Caco-2 (cell line): Measurements from ENCODE around the gene GALNTL6. TPM values are rescaled to one million over a fixed set of nuclear protein-coding genes. Genes with fewer than 3 reads are reported as not detected.

Source experiments
- BruUV-seq: library from RNA; stranded (reverse); fragments of 400-500 nt; replicated peaks from 2 replicates; lab custom pipeline; 2021; lab: Mats Ljungman, UMichigan
- CTCF ChIA-PET: fragments of 300-600 bp; sonication (Branson Sonifier 250); formaldehyde crosslinking; loops from one replicate; lab custom pipeline; 2022; ENCODE audit warnings: antibody characterized with exemption; lab: Charles Lee
- POLR2A ChIA-PET: fragments of 300-600 bp; sonication (Branson Sonifier 250); formaldehyde crosslinking; loops from one replicate; lab custom pipeline; 2022; ENCODE audit warnings: antibody characterized with exemption; lab: Charles Lee
- DNase-seq, 2 experiments: peaks; one replicate each; pipeline versions ENCODE4 v3.0.0 to v3.0.0-alpha.2; 2020 to 2022
- H3K27me3 ChIP-seq: replicated peaks from 2 replicates; pipeline ENCODE4 v1.6.0; 2011; ENCODE audit warnings: low read length; ENCODE audit not compliant: control insufficient read depth, insufficient read depth
- H3K36me3 ChIP-seq: 2 replicates; pipeline ENCODE4 v1.5.1; 2011; ENCODE audit warnings: low read length; ENCODE audit not compliant: control insufficient read depth, insufficient read depth
- H3K4me1 ChIP-seq: fragments of 250-450 bp; sonication (Bioruptor Pico); 2 replicates; pipeline ENCODE4 v1.5.1; 2020; ENCODE audit warnings: mild to moderate bottlenecking
- H3K4me3 ChIP-seq: 2 replicates; pipeline ENCODE4 v1.5.1; 2011; ENCODE audit warnings: low read depth, mild to moderate bottlenecking, control low read depth, low read length
- H3K9me3 ChIP-seq: fragments of 250-450 bp; sonication (Bioruptor Pico); 2 replicates; pipeline ENCODE4 v1.5.1; 2020; ENCODE audit warnings: mild to moderate bottlenecking, moderate library complexity
- H3K27ac Mint-ChIP-seq: one replicate; pipeline ENCODE4 v1.8.0; 2022; ENCODE audit warnings: mixed read lengths; ENCODE audit not compliant: unreplicated experiment
- H3K27me3 Mint-ChIP-seq: one replicate; pipeline ENCODE4 v1.8.0; 2022; ENCODE audit warnings: mixed read lengths; ENCODE audit not compliant: insufficient read depth, unreplicated experiment
- H3K36me3 Mint-ChIP-seq: one replicate; pipeline ENCODE4 v1.8.0; 2022; ENCODE audit warnings: mild to moderate bottlenecking, mixed read lengths; ENCODE audit not compliant: insufficient read depth, unreplicated experiment
- H3K4me1 Mint-ChIP-seq: one replicate; pipeline ENCODE4 v1.8.0; 2022; ENCODE audit warnings: low read depth, mixed read lengths; ENCODE audit not compliant: unreplicated experiment
- H3K4me3 Mint-ChIP-seq: one replicate; pipeline ENCODE4 v1.8.0; 2022; ENCODE audit warnings: mild to moderate bottlenecking, moderate library complexity, mixed read lengths; ENCODE audit not compliant: unreplicated experiment
- H3K9me3 Mint-ChIP-seq: one replicate; pipeline ENCODE4 v1.8.0; 2022; ENCODE audit warnings: mixed read lengths; ENCODE audit not compliant: unreplicated experiment
- CTCF ChIP-seq, 2 experiments: fragments of 200-600 bp in 1 of 2; IDR thresholded peaks; 1 replicate in 1 of 2; 2 replicates in 1 of 2; pipeline versions ENCODE4 v1.5.1 to v1.8.0; 2011 to 2022; ENCODE audit warnings: antibody characterized with exemption in 1 of 2, control low read depth in 1 of 2, inconsistent platforms in 1 of 2, low read depth in 1 of 2, low read length in 1 of 2, mild to moderate bottlenecking in 1 of 2, moderate library complexity in 1 of 2; ENCODE audit not compliant: insufficient read depth in 1 of 2, severe bottlenecking in 1 of 2, unreplicated experiment in 1 of 2
- intact Hi-C: fragments of 100-400 bp; cut with micrococcal nuclease; formaldehyde crosslinking; loops from one replicate; pipeline ENCODE4 v1.10.0; 2022; ENCODE audit not compliant: unreplicated experiment
- total RNA-seq: library from RNA; stranded (reverse); gene quantifications from 2 replicates; pipeline ENCODE4 v1.2.3, GENCODE V29; 2022

Gene GALNTL6
- total RNA-seq, 1 experiment from 2014 or later = not detected

DNA sequence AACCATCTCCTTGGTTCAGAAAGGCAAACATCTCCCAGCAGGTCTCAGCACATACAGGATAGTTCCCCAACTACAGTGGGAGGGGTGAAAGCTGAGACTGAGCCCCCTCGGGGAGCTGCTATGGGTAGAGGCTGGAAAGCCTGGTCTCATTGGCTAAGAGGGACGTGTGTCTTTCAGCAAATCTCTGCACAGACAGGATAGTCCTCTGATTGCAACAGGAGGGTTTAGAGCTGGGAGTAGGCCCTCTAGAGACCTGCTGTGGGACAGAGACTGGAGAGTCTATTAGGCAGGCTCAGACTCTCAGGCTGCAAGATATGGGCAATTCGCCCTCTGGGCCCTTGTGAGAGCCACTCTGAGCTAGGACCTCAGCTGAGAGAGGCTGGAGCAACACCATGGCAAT is 1083.8 kb downstream of the GALNTL6 start:
- ChIA-PET POLR2A (no interaction called here), CTCF (no interaction called here)
- H3K4me1 ChIP-seq = peaks cover 30% of the 10 kb centered on the region
- no TSS peak for BruUV-seq
- H3K4me3 Mint-ChIP-seq = no peak overlapping the region
- intact Hi-C loops = loop anchor here (5.0 kb wide), 1 partner anchor 170 kb away; no protein-coding TSS in a partner anchor
- H3K27me3 ChIP-seq = no peaks in the 10 kb centered on the region
- H3K27ac Mint-ChIP-seq = no peak overlapping the region
- H3K9me3 ChIP-seq = peaks cover 29% of the 10 kb centered on the region
- H3K4me3 ChIP-seq = no peak overlapping the region
- peaks cover 24% of the 10 kb centered on the region for H3K9me3 Mint-ChIP-seq
- no peaks in the 10 kb centered on the region for H3K36me3 ChIP-seq
- H3K36me3 Mint-ChIP-seq = no peaks in the 10 kb centered on the region
- no peaks in the 10 kb centered on the region for H3K4me1 Mint-ChIP-seq
- no peaks in the 10 kb centered on the region for H3K27me3 Mint-ChIP-seq
- DNase-seq = no peak
- no peak for TF ChIP-seq CTCF (IDR thresholded peaks at IDR 0.05; ENCODE audit: insufficient read depth in 1 of 2, low read depth in 1 of 2, low read length in 1 of 2, severe bottlenecking in 1 of 2, unreplicated experiment in 1 of 2)

DNA sequence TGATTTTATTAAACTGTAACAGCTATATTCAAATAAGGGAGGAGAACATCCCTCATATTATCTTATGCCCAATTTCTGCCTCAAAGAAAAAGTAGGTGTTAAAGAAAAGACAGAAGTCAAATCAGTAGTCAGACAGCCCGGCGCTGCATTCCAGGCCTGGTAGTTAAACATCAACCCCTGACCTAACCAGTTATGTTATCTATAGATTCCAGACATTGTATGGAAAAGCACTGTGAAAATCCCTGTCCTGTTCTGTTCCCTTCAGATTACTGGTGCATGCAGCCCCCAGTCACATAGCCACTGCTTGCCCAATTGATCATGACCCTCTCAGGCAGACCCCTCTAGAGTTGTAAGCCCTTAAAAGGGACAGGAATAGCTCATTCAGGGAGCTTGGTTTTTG is 1085.5 kb downstream of the GALNTL6 start:
- peaks cover 30% of the 10 kb centered on the region for H3K4me1 ChIP-seq
- no peak overlapping the region for H3K4me3 ChIP-seq
- H3K27me3 Mint-ChIP-seq = no peaks in the 10 kb centered on the region
- no peaks in the 10 kb centered on the region for H3K27me3 ChIP-seq
- no TSS peak for BruUV-seq
- CTCF ChIA-PET = no interaction called here
- intact Hi-C loops = loop anchor here (5.0 kb wide), 1 partner anchor 171 kb away; no protein-coding TSS in a partner anchor
- peaks cover 24% of the 10 kb centered on the region for H3K9me3 Mint-ChIP-seq
- H3K4me1 Mint-ChIP-seq = no peaks in the 10 kb centered on the region
- H3K9me3 ChIP-seq = peaks cover 29% of the 10 kb centered on the region
- no peak overlapping the region for H3K4me3 Mint-ChIP-seq
- H3K27ac Mint-ChIP-seq = peak overlapping the region; percentile 81
- TF ChIP-seq CTCF (IDR thresholded peaks at IDR 0.05; ENCODE audit: insufficient read depth in 1 of 2, low read depth in 1 of 2, low read length in 1 of 2, severe bottlenecking in 1 of 2, unreplicated experiment in 1 of 2) = no peak
- H3K36me3 Mint-ChIP-seq = no peaks in the 10 kb centered on the region
- POLR2A ChIA-PET = no interaction called here
- no peaks in the 10 kb centered on the region for H3K36me3 ChIP-seq
- peak; percentile 53 to 59 for DNase-seq

DNA sequence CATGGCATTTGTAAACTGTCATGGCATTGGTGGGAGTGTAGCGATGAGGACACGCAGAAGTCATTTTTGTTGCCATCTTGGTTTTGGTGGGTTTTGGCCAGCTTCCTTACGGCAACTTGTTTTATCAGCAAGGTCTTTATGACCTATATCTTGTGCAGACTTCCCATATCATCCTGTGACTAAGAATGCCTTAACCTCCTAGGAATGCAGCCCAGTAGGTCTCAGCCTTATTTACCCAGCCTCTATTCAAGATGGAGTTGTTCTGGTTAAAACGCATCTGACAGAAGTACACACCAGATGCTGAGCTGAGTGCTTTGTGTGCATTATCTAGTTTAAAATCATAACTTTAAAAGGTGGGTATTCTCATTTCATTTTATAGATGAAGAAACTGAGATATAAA is 1086.7 kb downstream of the GALNTL6 start:
- intact Hi-C loops = loop anchor here (5.0 kb wide), 1 partner anchor 173 kb away; no protein-coding TSS in a partner anchor
- H3K36me3 Mint-ChIP-seq = no peaks in the 10 kb centered on the region
- no TSS peak for BruUV-seq
- Histone ChIP-seq H3K4me1 (peaks cover 30% of the 10 kb centered on the region), H3K27me3 (no peaks in the 10 kb centered on the region), H3K36me3 (no peaks in the 10 kb centered on the region), H3K9me3 (peaks cover 29% of the 10 kb centered on the region), H3K4me3 (no peak overlapping the region)
- peaks cover 14% of the 10 kb centered on the region for H3K9me3 Mint-ChIP-seq
- H3K27ac Mint-ChIP-seq = no peak overlapping the region
- no peaks in the 10 kb centered on the region for H3K27me3 Mint-ChIP-seq
- DNase-seq = peak in 1 of 2 experiments; percentile 16
- ChIA-PET POLR2A (no interaction called here), CTCF (no interaction called here)
- TF ChIP-seq CTCF (IDR thresholded peaks at IDR 0.05; ENCODE audit: insufficient read depth in 1 of 2, low read depth in 1 of 2, low read length in 1 of 2, severe bottlenecking in 1 of 2, unreplicated experiment in 1 of 2) = no peak
- no peak overlapping the region for H3K4me3 Mint-ChIP-seq
- H3K4me1 Mint-ChIP-seq = no peaks in the 10 kb centered on the region
